HepG2 (cell line): ENCODE data around the gene VPS54. TPM values are rescaled to one million over a fixed set of nuclear protein-coding genes. Genes with fewer than 3 reads are reported as not detected.
A peak's percentile ranks its signal among the peaks of the same experiment; 100 is the strongest.

ENCODE experiments used
- ARID5B ChIP-seq: IDR thresholded peaks from 2 replicates; pipeline ENCODE4 v1.4.0; 2020; ENCODE audit warnings: mild to moderate bottlenecking, missing genetic modification reagents
- ATF7 ChIP-seq, 2 experiments: fragments of 450-650 bp in 1 of 2; sonication (generic) in 1 of 2; formaldehyde crosslinking in 1 of 2; IDR thresholded peaks; 2 replicates each; pipeline versions ENCODE4 v1.4.0 to v1.6.1; 2016 to 2020; ENCODE audit warnings: antibody characterized with exemption in 1 of 2, mild to moderate bottlenecking in 1 of 2, missing genetic modification reagents in 1 of 2
- CEBPB ChIP-seq: IDR thresholded peaks from 2 replicates; pipeline ENCODE4 v1.6.1; 2011; ENCODE audit warnings: low read depth, low read length, improper control_type of control experiment, borderline replicate concordance
- GATAD2A ChIP-seq: IDR thresholded peaks from 2 replicates; pipeline ENCODE4 v1.6.1; 2016
- MED1 ChIP-seq: sonication (generic); formaldehyde crosslinking; IDR thresholded peaks from 2 replicates; pipeline ENCODE4 v1.4.0; 2020; ENCODE audit warnings: missing genetic modification reagents
- RBM22 ChIP-seq: fragments of 200-400 bp; formaldehyde crosslinking; optimal IDR thresholded peaks from 2 replicates; pipeline ENCODE3; 2017; ENCODE audit warnings: mild to moderate bottlenecking, low read length, moderate library complexity
- TGIF2 ChIP-seq: IDR thresholded peaks from 2 replicates; pipeline ENCODE4 v1.6.1; 2016; ENCODE audit warnings: control low read depth, missing compliant biosample characterization
- ZBTB33 ChIP-seq: sonication (generic); formaldehyde crosslinking; IDR thresholded peaks from 2 replicates; pipeline ENCODE4 v1.4.0; 2020; ENCODE audit warnings: missing genetic modification reagents
- ZMAT5 ChIP-seq: sonication (generic); formaldehyde crosslinking; IDR thresholded peaks from 2 replicates; pipeline ENCODE4 v1.5.0; 2020; ENCODE audit warnings: mild to moderate bottlenecking, low read depth, missing genetic modification reagents, borderline replicate concordance
- ZNF3 ChIP-seq: IDR thresholded peaks from 2 replicates; pipeline ENCODE4 v1.7.0; 2017; ENCODE audit warnings: inconsistent platforms
- polyA plus RNA-seq, 8 experiments: library from polyadenylated mRNA; depleted of rRNA in 3 of 8; stranded (reverse) in 7 of 8; unstranded in 1 of 8; fragments of >200 nt; fragmentation: Illumina TruSeq in 4 of 8; extraction: Trizol in 4 of 8; gene quantifications; 2 replicates each; pipeline versions ENCODE4 v1.2.1 to v1.2.3, GENCODE V29; 2011 to 2016; ENCODE audit warnings: low read depth in 4 of 8, missing spikeins in 1 of 8, mixed read lengths in 1 of 8; ENCODE audit not compliant: insufficient read depth in 1 of 8
- total RNA-seq, 5 experiments: library from RNA; depleted of rRNA; stranded (reverse); fragments of >200 nt; fragmentation: Illumina TruSeq; extraction: Trizol; gene quantifications; 2 replicates each; pipeline ENCODE4 v1.2.3, GENCODE V29; 2016; ENCODE audit warnings: low read depth in 1 of 5

The VPS54 gene
- total and polyA plus RNA-seq, 2 of the 13 experiments (the other 11 are each of a cell fraction or from before 2014, with no cell fraction given), result 64.7 to 77.5 TPM

- TF ChIP-seq ZBTB33 (CRISPR knock-in tag), result peak; percentile 68; the same call in 1 of the 2 replicates
- peak; percentile 58; the same call in 1 of the 2 replicates for TF ChIP-seq ZNF3
- TF ChIP-seq RBM22, result peak; percentile 69
- TF ChIP-seq ARID5B (CRISPR knock-in tag), result peak; percentile 9; the same call in 1 of the 2 replicates
- TF ChIP-seq TGIF2 (CRISPR knock-in tag), result 0 out of 2 replicates have a peak, but pooled peaks have one; percentile 12
- TF ChIP-seq ZMAT5 (CRISPR knock-in tag), result no peak
- TF ChIP-seq MED1, result 0 out of 2 replicates have a peak, but pooled peaks have one; percentile 27
- peak; percentile 34; the same call in 1 of the 2 replicates for TF ChIP-seq GATAD2A (CRISPR knock-in tag)
- peak; percentile 66; the same call in 1 of the 2 replicates for TF ChIP-seq CEBPB
- TF ChIP-seq ATF7 (IDR thresholded peaks at IDR 0.05), result peak; percentile 79
- no peak for TF ChIP-seq ATF7 (CRISPR knock-in tag; IDR thresholded peaks at IDR 0.05)
These were observed 10.7 kb downstream of the VPS54 start (continued) for GRCh38 chr2:64008434-64009009.
